Measurements from ENCODE around the gene SLC7A7. TPM values are rescaled to one million over a fixed set of nuclear protein-coding genes. Genes with fewer than 3 reads are reported as not detected.

Gene SLC7A7
- total and polyA plus RNA-seq, 2 of the 13 experiments (the other 11 are each of a cell fraction or from before 2014, with no cell fraction given), result 0.13 to 0.63 TPM

DNA sequence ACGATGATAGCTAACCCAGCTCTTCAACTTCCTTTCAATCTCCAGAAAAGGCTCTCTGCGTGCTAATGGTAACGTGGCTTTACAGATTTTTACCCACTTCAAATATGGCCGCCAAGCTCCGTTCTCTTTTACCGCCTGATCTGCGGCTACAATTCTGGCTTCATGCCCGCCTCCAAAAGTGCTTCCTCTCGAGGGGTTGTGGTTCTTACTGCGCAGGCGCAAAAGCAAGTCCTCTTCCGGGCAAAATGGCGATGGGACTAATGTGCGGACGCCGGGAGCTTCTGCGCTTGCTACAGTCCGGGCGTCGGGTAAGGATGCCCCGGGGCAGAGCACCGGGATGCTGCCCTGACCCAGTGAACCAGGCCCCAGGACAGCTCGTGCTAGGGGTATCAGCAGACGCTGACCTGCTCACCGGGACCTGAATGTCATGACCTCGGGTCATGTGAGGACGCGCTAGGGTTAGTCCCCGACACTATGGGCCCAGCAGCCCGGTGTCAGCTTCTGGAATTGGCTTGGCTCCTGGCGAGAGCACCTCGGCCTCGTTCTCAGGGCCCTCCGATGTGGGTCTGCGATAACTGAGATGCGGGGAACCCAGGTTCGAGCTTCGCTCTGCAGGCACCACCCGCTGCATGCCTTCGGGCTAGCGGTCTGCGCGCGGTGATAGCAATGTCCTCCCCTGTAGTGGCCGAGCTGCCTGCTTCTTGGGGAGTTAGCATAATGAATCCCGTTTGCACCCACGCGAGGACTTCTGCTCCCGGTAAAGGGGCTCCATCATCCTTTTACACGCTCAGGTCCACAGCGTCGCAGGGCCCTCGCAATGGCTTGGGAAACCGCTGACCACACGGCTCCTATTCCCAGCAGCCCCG is 48.5 kb downstream of the SLC7A7 start, which contains the start of gene OXA1L (continued):
- TF ChIP-seq, protein P1, sequence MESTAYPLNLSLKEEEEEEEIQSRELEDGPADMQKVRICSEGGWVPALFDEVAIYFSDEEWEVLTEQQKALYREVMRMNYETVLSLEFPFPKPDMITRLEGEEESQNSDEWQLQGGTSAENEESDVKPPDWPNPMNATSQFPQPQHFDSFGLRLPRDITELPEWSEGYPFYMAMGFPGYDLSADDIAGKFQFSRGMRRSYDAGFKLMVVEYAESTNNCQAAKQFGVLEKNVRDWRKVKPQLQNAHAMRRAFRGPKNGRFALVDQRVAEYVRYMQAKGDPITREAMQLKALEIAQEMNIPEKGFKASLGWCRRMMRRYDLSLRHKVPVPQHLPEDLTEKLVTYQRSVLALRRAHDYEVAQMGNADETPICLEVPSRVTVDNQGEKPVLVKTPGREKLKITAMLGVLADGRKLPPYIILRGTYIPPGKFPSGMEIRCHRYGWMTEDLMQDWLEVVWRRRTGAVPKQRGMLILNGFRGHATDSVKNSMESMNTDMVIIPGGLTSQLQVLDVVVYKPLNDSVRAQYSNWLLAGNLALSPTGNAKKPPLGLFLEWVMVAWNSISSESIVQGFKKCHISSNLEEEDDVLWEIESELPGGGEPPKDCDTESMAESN (CRISPR knock-in tag; conservative IDR thresholded peaks at IDR 0.05), result peak; percentile 91
- TF ChIP-seq, protein P2, sequence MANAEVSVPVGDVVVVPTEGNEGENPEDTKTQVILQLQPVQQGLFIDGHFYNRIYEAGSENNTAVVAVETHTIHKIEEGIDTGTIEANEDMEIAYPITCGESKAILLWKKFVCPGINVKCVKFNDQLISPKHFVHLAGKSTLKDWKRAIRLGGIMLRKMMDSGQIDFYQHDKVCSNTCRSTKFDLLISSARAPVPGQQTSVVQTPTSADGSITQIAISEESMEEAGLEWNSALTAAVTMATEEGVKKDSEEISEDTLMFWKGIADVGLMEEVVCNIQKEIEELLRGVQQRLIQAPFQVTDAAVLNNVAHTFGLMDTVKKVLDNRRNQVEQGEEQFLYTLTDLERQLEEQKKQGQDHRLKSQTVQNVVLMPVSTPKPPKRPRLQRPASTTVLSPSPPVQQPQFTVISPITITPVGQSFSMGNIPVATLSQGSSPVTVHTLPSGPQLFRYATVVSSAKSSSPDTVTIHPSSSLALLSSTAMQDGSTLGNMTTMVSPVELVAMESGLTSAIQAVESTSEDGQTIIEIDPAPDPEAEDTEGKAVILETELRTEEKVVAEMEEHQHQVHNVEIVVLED (CRISPR knock-in tag; IDR thresholded peaks at IDR 0.05; ENCODE audit: borderline replicate concordance), result peak; percentile 83
- TF ChIP-seq ZNF674 (CRISPR knock-in tag; IDR thresholded peaks at IDR 0.05; ENCODE audit: low read depth) (peak; percentile 97), TMF1 (CRISPR knock-in tag; IDR thresholded peaks at IDR 0.05; ENCODE audit: low read depth) (peak; percentile 43; the same call in 1 of the 2 replicates), ZBTB1 (CRISPR knock-in tag; IDR thresholded peaks at IDR 0.05; ENCODE audit: borderline replicate concordance) (no peak; the same call in 1 of the 2 replicates), SNAI1 (CRISPR knock-in tag; IDR thresholded peaks at IDR 0.05; ENCODE audit: borderline replicate concordance) (peak; percentile 98), PAF1 (CRISPR knock-in tag; IDR thresholded peaks at IDR 0.05) (peak; percentile 41; the same call in 1 of the 2 replicates), CAMTA2 (CRISPR knock-in tag; IDR thresholded peaks at IDR 0.05; ENCODE audit: borderline replicate concordance) (peak; percentile 100; the same call in 1 of the 2 replicates), GATAD1 (CRISPR knock-in tag; IDR thresholded peaks at IDR 0.05) (peak; percentile 94), MTF2 (CRISPR knock-in tag; IDR thresholded peaks at IDR 0.05; ENCODE audit: borderline replicate concordance) (peak; percentile 99), NFRKB (IDR thresholded peaks at IDR 0.05) (peak; percentile 96), ZNF207 (IDR thresholded peaks at IDR 0.05; ENCODE audit: borderline replicate concordance) (no peak)
- TF ChIP-seq, protein P3, sequence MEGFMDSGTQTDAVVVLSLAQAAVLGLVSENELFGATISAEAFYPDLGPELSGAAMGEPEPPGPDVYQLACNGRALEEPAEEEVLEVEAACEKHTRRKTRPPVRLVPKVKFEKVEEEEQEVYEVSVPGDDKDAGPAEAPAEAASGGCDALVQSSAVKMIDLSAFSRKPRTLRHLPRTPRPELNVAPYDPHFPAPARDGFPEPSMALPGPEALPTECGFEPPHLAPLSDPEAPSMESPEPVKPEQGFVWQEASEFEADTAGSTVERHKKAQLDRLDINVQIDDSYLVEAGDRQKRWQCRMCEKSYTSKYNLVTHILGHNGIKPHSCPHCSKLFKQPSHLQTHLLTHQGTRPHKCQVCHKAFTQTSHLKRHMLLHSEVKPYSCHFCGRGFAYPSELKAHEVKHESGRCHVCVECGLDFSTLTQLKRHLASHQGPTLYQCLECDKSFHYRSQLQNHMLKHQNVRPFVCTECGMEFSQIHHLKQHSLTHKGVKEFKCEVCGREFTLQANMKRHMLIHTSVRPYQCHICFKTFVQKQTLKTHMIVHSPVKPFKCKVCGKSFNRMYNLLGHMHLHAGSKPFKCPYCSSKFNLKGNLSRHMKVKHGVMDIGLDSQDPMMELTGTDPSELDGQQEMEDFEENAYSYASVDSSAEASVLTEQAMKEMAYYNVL (CRISPR knock-in tag; IDR thresholded peaks at IDR 0.05; ENCODE audit: borderline replicate concordance), result peak; percentile 97
- TF ChIP-seq, protein P4, sequence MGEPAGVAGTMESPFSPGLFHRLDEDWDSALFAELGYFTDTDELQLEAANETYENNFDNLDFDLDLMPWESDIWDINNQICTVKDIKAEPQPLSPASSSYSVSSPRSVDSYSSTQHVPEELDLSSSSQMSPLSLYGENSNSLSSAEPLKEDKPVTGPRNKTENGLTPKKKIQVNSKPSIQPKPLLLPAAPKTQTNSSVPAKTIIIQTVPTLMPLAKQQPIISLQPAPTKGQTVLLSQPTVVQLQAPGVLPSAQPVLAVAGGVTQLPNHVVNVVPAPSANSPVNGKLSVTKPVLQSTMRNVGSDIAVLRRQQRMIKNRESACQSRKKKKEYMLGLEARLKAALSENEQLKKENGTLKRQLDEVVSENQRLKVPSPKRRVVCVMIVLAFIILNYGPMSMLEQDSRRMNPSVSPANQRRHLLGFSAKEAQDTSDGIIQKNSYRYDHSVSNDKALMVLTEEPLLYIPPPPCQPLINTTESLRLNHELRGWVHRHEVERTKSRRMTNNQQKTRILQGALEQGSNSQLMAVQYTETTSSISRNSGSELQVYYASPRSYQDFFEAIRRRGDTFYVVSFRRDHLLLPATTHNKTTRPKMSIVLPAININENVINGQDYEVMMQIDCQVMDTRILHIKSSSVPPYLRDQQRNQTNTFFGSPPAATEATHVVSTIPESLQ (CRISPR knock-in tag; conservative IDR thresholded peaks at IDR 0.05), result peak; percentile 52; the same call in 1 of the 2 replicates
- TF ChIP-seq, protein P5, sequence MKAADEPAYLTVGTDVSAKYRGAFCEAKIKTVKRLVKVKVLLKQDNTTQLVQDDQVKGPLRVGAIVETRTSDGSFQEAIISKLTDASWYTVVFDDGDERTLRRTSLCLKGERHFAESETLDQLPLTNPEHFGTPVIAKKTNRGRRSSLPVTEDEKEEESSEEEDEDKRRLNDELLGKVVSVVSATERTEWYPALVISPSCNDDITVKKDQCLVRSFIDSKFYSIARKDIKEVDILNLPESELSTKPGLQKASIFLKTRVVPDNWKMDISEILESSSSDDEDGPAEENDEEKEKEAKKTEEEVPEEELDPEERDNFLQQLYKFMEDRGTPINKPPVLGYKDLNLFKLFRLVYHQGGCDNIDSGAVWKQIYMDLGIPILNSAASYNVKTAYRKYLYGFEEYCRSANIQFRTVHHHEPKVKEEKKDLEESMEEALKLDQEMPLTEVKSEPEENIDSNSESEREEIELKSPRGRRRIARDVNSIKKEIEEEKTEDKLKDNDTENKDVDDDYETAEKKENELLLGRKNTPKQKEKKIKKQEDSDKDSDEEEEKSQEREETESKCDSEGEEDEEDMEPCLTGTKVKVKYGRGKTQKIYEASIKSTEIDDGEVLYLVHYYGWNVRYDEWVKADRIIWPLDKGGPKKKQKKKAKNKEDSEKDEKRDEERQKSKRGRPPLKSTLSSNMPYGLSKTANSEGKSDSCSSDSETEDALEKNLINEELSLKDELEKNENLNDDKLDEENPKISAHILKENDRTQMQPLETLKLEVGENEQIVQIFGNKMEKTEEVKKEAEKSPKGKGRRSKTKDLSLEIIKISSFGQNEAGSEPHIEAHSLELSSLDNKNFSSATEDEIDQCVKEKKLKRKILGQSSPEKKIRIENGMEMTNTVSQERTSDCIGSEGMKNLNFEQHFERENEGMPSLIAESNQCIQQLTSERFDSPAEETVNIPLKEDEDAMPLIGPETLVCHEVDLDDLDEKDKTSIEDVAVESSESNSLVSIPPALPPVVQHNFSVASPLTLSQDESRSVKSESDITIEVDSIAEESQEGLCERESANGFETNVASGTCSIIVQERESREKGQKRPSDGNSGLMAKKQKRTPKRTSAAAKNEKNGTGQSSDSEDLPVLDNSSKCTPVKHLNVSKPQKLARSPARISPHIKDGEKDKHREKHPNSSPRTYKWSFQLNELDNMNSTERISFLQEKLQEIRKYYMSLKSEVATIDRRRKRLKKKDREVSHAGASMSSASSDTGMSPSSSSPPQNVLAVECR (CRISPR knock-in tag; IDR thresholded peaks at IDR 0.05; ENCODE audit: borderline replicate concordance), result peak; percentile 98

Measured in HepG2 (cell line).